A549 (cell line): ENCODE results near the gene XPO4.

Experiments
- HDAC2 ChIP-seq: fragments of 200-600 bp; sonication (generic); IDR thresholded peaks from 2 replicates; pipeline ENCODE4 v1.6.1; 2016
- TF ChIP-seq, protein P1 (sequence below): fragments of 450-650 bp; IDR thresholded peaks from 2 replicates; pipeline ENCODE4 v1.6.1; 2014; ENCODE audit warnings: antibody characterized with exemption

DNA sequence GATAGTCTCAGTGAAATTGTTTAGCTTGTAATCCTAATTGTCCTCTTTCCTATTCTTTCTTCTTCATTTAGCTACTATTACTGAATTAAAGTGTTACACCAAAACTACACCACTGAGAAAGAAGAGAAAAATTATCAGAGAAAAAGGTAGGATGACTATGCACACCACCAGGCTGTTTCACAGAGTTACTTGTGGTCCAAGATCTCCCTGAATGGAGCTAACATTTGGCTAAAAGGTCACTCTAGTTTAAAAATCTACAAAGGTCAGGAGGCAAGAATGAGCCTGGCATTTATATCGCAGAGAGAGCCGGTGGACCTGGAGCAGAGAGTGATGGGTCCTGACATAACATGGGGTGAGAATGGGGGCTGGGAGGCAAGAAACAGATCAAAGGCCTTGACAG lies 91.7 kb downstream of the XPO4 start:
- TF ChIP-seq, protein P1, sequence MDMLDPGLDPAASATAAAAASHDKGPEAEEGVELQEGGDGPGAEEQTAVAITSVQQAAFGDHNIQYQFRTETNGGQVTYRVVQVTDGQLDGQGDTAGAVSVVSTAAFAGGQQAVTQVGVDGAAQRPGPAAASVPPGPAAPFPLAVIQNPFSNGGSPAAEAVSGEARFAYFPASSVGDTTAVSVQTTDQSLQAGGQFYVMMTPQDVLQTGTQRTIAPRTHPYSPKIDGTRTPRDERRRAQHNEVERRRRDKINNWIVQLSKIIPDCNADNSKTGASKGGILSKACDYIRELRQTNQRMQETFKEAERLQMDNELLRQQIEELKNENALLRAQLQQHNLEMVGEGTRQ, result no peak
- TF ChIP-seq HDAC2, result no peak
